Tibial nerve (tissue), 4 donors: Measurements from ENCODE around the gene R3HCC1L. TPM values are rescaled to one million over a fixed set of nuclear protein-coding genes. Genes with fewer than 3 reads are reported as not detected.

Experiments
- DNase-seq, 2 donors: peaks; one replicate each; pipeline ENCODE4 v3.0.0-alpha.2; 2019; ENCODE audit warnings: low spot score in 2 of 2
- H3K27ac ChIP-seq, 4 donors: fragments of 200-600 bp; sonication (generic) in 3 of 4; one replicate each; pipeline ENCODE4 v1.5.1; 2017 to 2019; ENCODE audit warnings: mild to moderate bottlenecking in 1 of 4
- H3K27me3 ChIP-seq, 2 donors: fragments of 200-600 bp; sonication (generic) in 1 of 2; one replicate each; pipeline versions ENCODE4 v1.5.1 to v1.6.0; 2017 to 2019
- H3K36me3 ChIP-seq, 3 donors: fragments of 200-600 bp; sonication (generic); one replicate each; pipeline ENCODE4 v1.5.1; 2018 to 2019
- H3K4me1 ChIP-seq, 4 donors: fragments of 200-600 bp; sonication (generic) in 3 of 4; one replicate each; pipeline ENCODE4 v1.5.1; 2017 to 2019
- H3K4me3 ChIP-seq, 4 donors: fragments of 200-600 bp; sonication (generic) in 3 of 4; one replicate each; pipeline ENCODE4 v1.5.1; 2017 to 2019; ENCODE audit warnings: mild to moderate bottlenecking in 1 of 4, moderate library complexity in 1 of 4
- H3K9me3 ChIP-seq, 4 donors: fragments of 200-600 bp; sonication (generic) in 3 of 4; one replicate each; pipeline ENCODE4 v1.5.1; 2017 to 2019
- CTCF ChIP-seq, 5 experiments: fragments of 200-600 bp in 3 of 5; fragments of 450-650 bp in 2 of 5; sonication (generic) in 3 of 5; IDR thresholded peaks; one replicate each; pipeline ENCODE4 v1.5.1; 2016 to 2019; ENCODE audit warnings: antibody characterized with exemption in 5 of 5, mild to moderate bottlenecking in 3 of 5, moderate library complexity in 2 of 5
- EP300 ChIP-seq, 2 donors: sonication (generic); formaldehyde crosslinking; IDR thresholded peaks; one replicate each; pipeline ENCODE4 v1.6.1; 2017; ENCODE audit warnings: antibody characterized with exemption in 2 of 2, mild to moderate bottlenecking in 1 of 2
- POLR2A ChIP-seq, 2 donors: fragments of 450-650 bp; IDR thresholded peaks; one replicate each; pipeline ENCODE4 v1.6.1; 2017; ENCODE audit warnings: antibody characterized with exemption in 2 of 2, mild to moderate bottlenecking in 2 of 2, moderate library complexity in 2 of 2
- WGBS, 2 donors: methylation state at CpG; one replicate each; pipeline ENCODE4 v1.1.5; 2018; 5-methylcytosine and 5-hydroxymethylcytosine counted together
- total RNA-seq, 4 donors: library from RNA; depleted of rRNA; stranded (reverse); fragments of >200 nt; gene quantifications; one replicate each; pipeline ENCODE4 v1.1.0, GENCODE V29; 2016

R3HCC1L gene
- total RNA-seq, 4 donors from 2014 or later, result 10.8 to 15.1 (median 13.5) TPM

DNA sequence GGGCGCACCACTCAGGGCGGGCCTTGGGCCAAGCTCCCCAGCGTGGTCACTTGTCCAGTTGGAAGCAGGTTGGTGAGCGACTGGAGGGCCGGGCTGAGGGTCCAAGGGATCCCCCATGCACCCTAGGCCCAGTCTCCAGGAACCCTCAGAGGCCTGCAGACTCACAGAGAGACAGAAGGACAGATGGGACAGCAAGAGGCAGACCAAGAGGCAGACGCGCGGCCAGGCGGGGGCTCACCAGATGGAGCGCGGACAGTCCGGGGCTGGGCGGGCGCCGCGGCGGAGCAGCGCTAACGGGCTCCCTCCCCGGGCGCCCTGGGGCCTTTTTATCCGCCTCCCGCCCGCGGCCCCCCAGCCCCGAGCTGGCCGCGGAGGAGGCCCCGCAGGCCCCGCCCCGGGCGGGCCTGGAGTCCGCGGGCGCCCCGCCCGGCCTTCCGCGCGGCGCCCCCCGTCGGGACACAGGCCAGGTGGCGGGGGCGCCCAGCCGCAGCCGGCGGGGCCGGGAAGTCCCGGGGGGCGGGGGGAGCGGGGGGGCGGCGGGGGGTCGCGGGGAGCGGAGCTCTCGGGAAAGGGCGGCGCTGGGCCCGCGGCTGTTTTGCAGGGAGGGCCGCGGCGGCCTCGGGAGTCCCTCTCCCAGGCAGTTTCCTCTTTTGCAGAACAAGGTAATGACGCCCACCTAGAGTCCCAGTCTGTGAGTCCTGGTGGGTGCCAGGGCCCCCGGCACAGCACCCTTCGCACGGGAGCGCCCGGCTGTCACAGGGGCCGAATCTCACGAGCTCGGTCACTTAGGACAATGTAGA is 133.6 kb downstream of the R3HCC1L start, which contains the start of gene LOXL4:
Gene LOXL4, minus strand, starts transcription at position 301 of the 800 bp plus-strand sequence. CDS start 5,175 bp downstream, outside the sequence.
- TF ChIP-seq EP300 (IDR thresholded peaks at IDR 0.05) (peak in 1 of 2 donors; percentile 4), POLR2A (IDR thresholded peaks at IDR 0.05) (no peak), CTCF (IDR thresholded peaks at IDR 0.05) (no peak)
- no peaks in the 10 kb centered on the region for H3K27me3 ChIP-seq
- peaks cover 0 to 59% (median 15%) of the 10 kb centered on the region in 4 donors for H3K4me1 ChIP-seq
- H3K9me3 ChIP-seq, result no peaks in the 10 kb centered on the region
- peak within 1 kb of the TSS; percentile 31 to 66 (median 44) for H3K4me3 ChIP-seq
- H3K27ac ChIP-seq, result peak within 1 kb of the TSS; percentile 34 to 95 (median 82)
- WGBS, 2 donors, result 5 to 12% methylated on average over 11 of the region's 75 CpGs
- H3K36me3 ChIP-seq, result peaks cover 0 to 8% (median 0%) of the 10 kb centered on the region in 3 donors
- peak in 1 of 2 donors; percentile 28 for DNase-seq

GRCh38 chr10:98268694-98269431 is 134.4 kb downstream of the R3HCC1L start:
- no peak for DNase-seq
- Histone ChIP-seq H3K36me3 (peaks cover 0 to 8% (median 0%) of the 10 kb centered on the region in 3 donors), H3K9me3 (no peaks in the 10 kb centered on the region), H3K4me1 (peaks cover 0 to 59% (median 15%) of the 10 kb centered on the region in 4 donors), H3K4me3 (peak overlapping the region; percentile 26 to 66 (median 44)), H3K27me3 (no peaks in the 10 kb centered on the region), H3K27ac (peak overlapping the region in 3 of 4 donors; percentile 75 to 95 (median 83))
- TF ChIP-seq CTCF (IDR thresholded peaks at IDR 0.05) (no peak), POLR2A (IDR thresholded peaks at IDR 0.05) (no peak), EP300 (IDR thresholded peaks at IDR 0.05) (no peak)
- WGBS, 2 donors, result 15 to 17% methylated on average over 14 to 15 of the region's 17 CpGs

GRCh38 chr10:98269435-98269912 is 135.0 kb downstream of the R3HCC1L start:
- peak; percentile 60 to 62 for DNase-seq

GRCh38 chr10:98270073-98270740 is 135.8 kb downstream of the R3HCC1L start:
- Histone ChIP-seq H3K27me3 (no peaks in the 10 kb centered on the region), H3K36me3 (no peaks in the 10 kb centered on the region), H3K27ac (peak overlapping the region in 3 of 4 donors; percentile 75 to 95 (median 83)), H3K9me3 (no peaks in the 10 kb centered on the region), H3K4me3 (no peak overlapping the region), H3K4me1 (peaks cover 0 to 53% (median 15%) of the 10 kb centered on the region in 4 donors)
- no peak for DNase-seq
- WGBS, 2 donors, result 58 to 65% methylated on average over 10 of the region's 10 CpGs
- TF ChIP-seq EP300 (IDR thresholded peaks at IDR 0.05) (no peak), POLR2A (IDR thresholded peaks at IDR 0.05) (no peak), CTCF (IDR thresholded peaks at IDR 0.05) (no peak)

More at GRCh38 chr10:98269435-98269912, 135.0 kb downstream of the R3HCC1L start:
- H3K27me3 ChIP-seq, result no peaks in the 10 kb centered on the region
- peak overlapping the region in 1 of 4 donors; percentile 66 for H3K4me3 ChIP-seq
- H3K27ac ChIP-seq, result peak overlapping the region in 3 of 4 donors; percentile 75 to 95 (median 83)
- no peaks in the 10 kb centered on the region for H3K9me3 ChIP-seq
- H3K36me3 ChIP-seq, result peaks cover 0 to 3% (median 0%) of the 10 kb centered on the region in 3 donors
- no peak for TF ChIP-seq POLR2A (IDR thresholded peaks at IDR 0.05)
- TF ChIP-seq CTCF (IDR thresholded peaks at IDR 0.05), result no peak
- peak in 1 of 2 donors; percentile 65 for TF ChIP-seq EP300 (IDR thresholded peaks at IDR 0.05)
- peaks cover 0 to 59% (median 15%) of the 10 kb centered on the region in 4 donors for H3K4me1 ChIP-seq
- WGBS, 2 donors, result 8 to 9% methylated on average over 8 of the region's 8 CpGs
